HG02588 (cell line): ENCODE results near the gene GNG12.

Experiments
- ATAC-seq: cut with Tn5 transposase; IDR thresholded peaks from one replicate; pipeline ENCODE4 v1.9.1; 2021; ENCODE audit warnings: mild to moderate bottlenecking, moderate library complexity; ENCODE audit not compliant: unreplicated experiment

The GNG12 gene

GRCh38 chr1:67832737-67833601 lies at the start of gene GNG12:
GNG12 (minus strand) TSS chr1:67833467; CDS start chr1:67707686, 125,781 bp downstream.
- ATAC-seq = peak; percentile 65

GRCh38 chr1:67882196-67882958 lies 49.1 kb upstream of the GNG12 start:
- ATAC-seq = no peak

GRCh38 chr1:67880056-67880601 lies 46.9 kb upstream of the GNG12 start:
- no peak for ATAC-seq

GRCh38 chr1:67879485-67879884 lies 46.2 kb upstream of the GNG12 start:
- ATAC-seq = no peak

GRCh38 chr1:67874501-67875111 lies 41.3 kb upstream of the GNG12 start:
- no peak for ATAC-seq

- no peak for ATAC-seq
Measured at GRCh38 chr1:67869233-67869632, 36.0 kb upstream of the GNG12 start.

- ATAC-seq = no peak
Measured at GRCh38 chr1:67863637-67864036, 30.4 kb upstream of the GNG12 start.

GRCh38 chr1:67862685-67863084 lies 29.4 kb upstream of the GNG12 start:
- no peak for ATAC-seq

- ATAC-seq = no peak
Measured at GRCh38 chr1:67861856-67862516, 28.7 kb upstream of the GNG12 start.

GRCh38 chr1:67860776-67861175 lies 27.5 kb upstream of the GNG12 start:
- ATAC-seq = no peak

- ATAC-seq = no peak
Measured at GRCh38 chr1:67856921-67857320, 23.7 kb upstream of the GNG12 start.

GRCh38 chr1:67855961-67856360 lies 22.7 kb upstream of the GNG12 start:
- no peak for ATAC-seq

GRCh38 chr1:67855444-67855843 lies 22.2 kb upstream of the GNG12 start:
- no peak for ATAC-seq

GRCh38 chr1:67853704-67854103 lies 20.4 kb upstream of the GNG12 start:
- ATAC-seq = peak; percentile 45

GRCh38 chr1:67851800-67852199 lies 18.5 kb upstream of the GNG12 start:
- no peak for ATAC-seq

GRCh38 chr1:67850611-67851075 lies 17.4 kb upstream of the GNG12 start:
- ATAC-seq = no peak

GRCh38 chr1:67850151-67850551 lies 16.9 kb upstream of the GNG12 start:
- ATAC-seq = no peak

- ATAC-seq = no peak
Measured at GRCh38 chr1:67847466-67847865, 14.2 kb upstream of the GNG12 start.

GRCh38 chr1:67846538-67846937 lies 13.3 kb upstream of the GNG12 start:
- ATAC-seq = no peak

- ATAC-seq = no peak
Measured at GRCh38 chr1:67844988-67845387, 11.7 kb upstream of the GNG12 start.

GRCh38 chr1:67843746-67844145 lies 10.5 kb upstream of the GNG12 start:
- no peak for ATAC-seq
